ENCODE results near the gene PCDHA6.

DNA sequence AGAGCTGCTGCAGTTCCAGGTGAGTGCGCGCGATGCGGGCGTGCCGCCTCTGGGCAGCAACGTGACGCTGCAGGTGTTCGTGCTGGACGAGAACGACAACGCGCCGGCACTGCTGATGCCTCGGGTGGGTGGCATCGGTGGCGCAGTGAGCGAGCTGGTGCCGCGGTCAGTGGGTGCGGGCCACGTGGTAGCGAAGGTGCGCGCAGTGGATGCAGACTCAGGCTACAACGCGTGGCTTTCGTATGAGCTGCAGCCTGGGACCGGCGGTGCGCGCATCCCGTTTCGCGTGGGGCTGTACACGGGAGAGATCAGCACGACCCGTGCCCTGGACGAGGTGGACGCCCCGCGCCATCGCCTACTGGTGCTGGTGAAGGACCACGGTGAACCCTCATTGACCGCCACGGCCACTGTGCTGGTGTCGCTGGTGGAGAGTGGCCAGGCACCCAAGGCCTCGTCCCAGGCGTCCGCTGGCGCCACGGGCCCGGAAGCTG is 24.9 kb upstream of the PCDHA6 start:
- TF ChIP-seq CTCF (IDR thresholded peaks at IDR 0.05; ENCODE audit: poor library complexity) = no peak
- TF ChIP-seq EZH2phosphoT487 (IDR thresholded peaks at IDR 0.05; ENCODE audit: low read depth, severe bottlenecking, unreplicated experiment) = no peak

All from hepatocyte (in vitro differentiated cells).